Transverse colon (tissue), 4 donors: ENCODE results near the gene CMC1.

Source experiments
- CTCF ChIP-seq, 5 experiments: fragments of 200-600 bp in 3 of 5; fragments of 450-650 bp in 2 of 5; sonication (generic) in 3 of 5; IDR thresholded peaks; 1 replicate in 2 of 5; 2 replicates in 3 of 5; pipeline ENCODE4 v1.5.1; 2016 to 2017; ENCODE audit warnings: antibody characterized with exemption in 5 of 5, inconsistent platforms in 3 of 5, mild to moderate bottlenecking in 2 of 5, moderate library complexity in 1 of 5
- POLR2A ChIP-seq: fragments of 450-650 bp; IDR thresholded peaks from one replicate; pipeline ENCODE4 v1.6.1; 2016; ENCODE audit warnings: antibody characterized with exemption, mild to moderate bottlenecking, moderate library complexity
- POLR2AphosphoS5 ChIP-seq, 3 donors: sonication (generic); formaldehyde crosslinking; IDR thresholded peaks; one replicate each; pipeline ENCODE4 v1.6.1; 2016; ENCODE audit warnings: antibody characterized with exemption in 3 of 3

GRCh38 chr3:28343144-28343543 is 101.7 kb downstream of the CMC1 start:
- TF ChIP-seq POLR2AphosphoS5 (IDR thresholded peaks at IDR 0.05), result no peak
- no peak for TF ChIP-seq CTCF (IDR thresholded peaks at IDR 0.05)
- TF ChIP-seq POLR2A, result no peak
